ENCODE results near the gene BIRC3.

Gene BIRC3

GRCh38 chr11:102377891-102378290, 60.6 kb downstream of the BIRC3 start:
- Histone ChIP-seq H3K4me3 (ENCODE audit: low read depth, low read length) (no peak overlapping the region), H3K36me3 (ENCODE audit: control insufficient read depth, insufficient read depth, low read length) (peaks cover 32% of the 10 kb centered on the region), H3K4me1 (ENCODE audit: control insufficient read depth, insufficient read depth, low read length) (peaks cover 10% of the 10 kb centered on the region), H3K27ac (ENCODE audit: low read depth, low read length) (no peak overlapping the region), H3K27me3 (ENCODE audit: control insufficient read depth, insufficient read depth, low read length) (no peaks in the 10 kb centered on the region), H3K9ac (ENCODE audit: low read depth, low read length) (no peak overlapping the region), H3K9me3 (ENCODE audit: control insufficient read depth, insufficient read depth, low read length) (no peaks in the 10 kb centered on the region)

DNA sequence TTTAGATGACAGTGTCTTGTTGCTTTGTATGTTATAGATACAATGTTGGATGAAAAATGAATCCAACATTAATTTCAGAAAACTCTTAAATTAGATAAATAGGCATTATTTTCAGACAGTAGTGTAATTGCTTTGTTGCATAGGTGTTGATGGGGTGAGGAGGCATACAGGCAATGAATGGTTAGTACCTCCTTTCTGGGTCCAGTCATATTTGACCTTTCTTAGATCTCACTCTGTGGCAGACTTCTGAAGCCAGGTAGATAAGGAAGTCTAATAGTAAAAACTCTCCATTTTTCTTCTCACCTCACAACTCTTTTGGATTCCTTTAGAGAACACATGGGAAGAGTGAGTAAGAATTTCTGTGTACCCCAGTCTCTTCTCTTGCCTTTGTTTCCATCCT, 61.5 kb downstream of the BIRC3 start:
- H3K36me3 ChIP-seq (ENCODE audit: control insufficient read depth, insufficient read depth, low read length) = peaks cover 32% of the 10 kb centered on the region
- H3K4me3 ChIP-seq (ENCODE audit: low read depth, low read length) = no peak overlapping the region
- no peak overlapping the region for H3K27ac ChIP-seq (ENCODE audit: low read depth, low read length)
- H3K27me3 ChIP-seq (ENCODE audit: control insufficient read depth, insufficient read depth, low read length) = no peaks in the 10 kb centered on the region
- peaks cover 17% of the 10 kb centered on the region for H3K4me1 ChIP-seq (ENCODE audit: control insufficient read depth, insufficient read depth, low read length)
- H3K9ac ChIP-seq (ENCODE audit: low read depth, low read length) = no peak overlapping the region
- H3K9me3 ChIP-seq (ENCODE audit: control insufficient read depth, insufficient read depth, low read length) = no peaks in the 10 kb centered on the region

DNA sequence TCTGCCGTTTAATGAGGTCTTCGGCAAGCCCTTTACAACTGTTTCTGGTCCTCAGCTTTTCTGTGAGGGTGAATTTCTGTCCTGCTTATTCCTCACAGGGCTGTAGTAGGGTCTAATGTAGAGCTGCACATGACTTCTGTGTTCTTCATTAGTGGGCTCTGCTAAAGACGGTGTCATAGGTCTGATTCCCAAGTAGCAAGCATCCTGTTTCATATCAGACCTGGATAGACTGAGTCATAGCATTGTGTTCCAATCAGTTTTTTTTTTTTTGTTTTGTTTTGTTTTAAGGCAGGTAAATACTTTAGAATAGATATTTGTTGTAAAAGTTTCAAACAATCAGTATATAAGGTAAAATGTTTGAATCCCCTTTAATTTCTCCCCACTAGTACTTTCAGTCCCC, 65.1 kb downstream of the BIRC3 start:
- Histone ChIP-seq H3K36me3 (ENCODE audit: control insufficient read depth, insufficient read depth, low read length) (peaks cover 24% of the 10 kb centered on the region), H3K27ac (ENCODE audit: low read depth, low read length) (no peak overlapping the region), H3K4me1 (ENCODE audit: control insufficient read depth, insufficient read depth, low read length) (0 out of 2 replicates have a peak, but pooled peaks cover 6% of the 10 kb centered on the region), H3K4me3 (ENCODE audit: low read depth, low read length) (no peak overlapping the region), H3K9ac (ENCODE audit: low read depth, low read length) (no peak overlapping the region), H3K9me3 (ENCODE audit: control insufficient read depth, insufficient read depth, low read length) (no peaks in the 10 kb centered on the region), H3K27me3 (ENCODE audit: control insufficient read depth, insufficient read depth, low read length) (no peaks in the 10 kb centered on the region)

DNA sequence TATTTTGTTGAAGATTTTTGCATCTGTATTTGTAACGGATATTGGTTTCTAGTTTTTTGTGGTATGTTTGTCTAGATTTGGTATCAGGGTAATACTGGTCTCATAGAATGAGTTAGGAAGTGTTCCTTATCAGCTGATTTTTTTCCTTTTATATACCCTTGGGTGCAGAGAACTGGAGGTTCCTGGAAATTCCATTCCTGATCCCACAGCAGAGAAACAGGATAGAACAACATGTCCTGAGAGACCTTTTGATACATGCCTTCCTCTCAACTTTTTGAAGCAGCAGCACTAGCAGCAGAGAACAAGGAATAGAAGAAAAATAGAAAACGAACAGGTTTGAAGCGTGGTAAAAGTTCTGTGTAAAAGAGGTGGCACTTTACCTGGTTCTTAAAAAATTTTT, 66.6 kb downstream of the BIRC3 start:
- no peaks in the 10 kb centered on the region for H3K27me3 ChIP-seq (ENCODE audit: control insufficient read depth, insufficient read depth, low read length)
- H3K36me3 ChIP-seq (ENCODE audit: control insufficient read depth, insufficient read depth, low read length) = peaks cover 13% of the 10 kb centered on the region
- H3K4me1 ChIP-seq (ENCODE audit: control insufficient read depth, insufficient read depth, low read length) = 0 out of 2 replicates have a peak, but pooled peaks cover 6% of the 10 kb centered on the region
- peak overlapping the region; percentile 59 for H3K27ac ChIP-seq (ENCODE audit: low read depth, low read length)
- no peaks in the 10 kb centered on the region for H3K9me3 ChIP-seq (ENCODE audit: control insufficient read depth, insufficient read depth, low read length)
- no peak overlapping the region for H3K9ac ChIP-seq (ENCODE audit: low read depth, low read length)
- H3K4me3 ChIP-seq (ENCODE audit: low read depth, low read length) = no peak overlapping the region

- no peak overlapping the region for H3K9ac ChIP-seq (ENCODE audit: low read depth, low read length)
- H3K36me3 ChIP-seq (ENCODE audit: control insufficient read depth, insufficient read depth, low read length) = peaks cover 9% of the 10 kb centered on the region
- peak overlapping the region; percentile 59 for H3K27ac ChIP-seq (ENCODE audit: low read depth, low read length)
- H3K27me3 ChIP-seq (ENCODE audit: control insufficient read depth, insufficient read depth, low read length) = no peaks in the 10 kb centered on the region
- H3K4me3 ChIP-seq (ENCODE audit: low read depth, low read length) = no peak overlapping the region
- no peaks in the 10 kb centered on the region for H3K9me3 ChIP-seq (ENCODE audit: control insufficient read depth, insufficient read depth, low read length)
- 0 out of 2 replicates have a peak, but pooled peaks cover 6% of the 10 kb centered on the region for H3K4me1 ChIP-seq (ENCODE audit: control insufficient read depth, insufficient read depth, low read length)
Observed at GRCh38 chr11:102384419-102385079, 67.3 kb downstream of the BIRC3 start.

- Histone ChIP-seq H3K4me1 (ENCODE audit: control insufficient read depth, insufficient read depth, low read length) (0 out of 2 replicates have a peak, but pooled peaks cover 6% of the 10 kb centered on the region), H3K9ac (ENCODE audit: low read depth, low read length) (no peak overlapping the region), H3K27ac (ENCODE audit: low read depth, low read length) (peak overlapping the region; percentile 77), H3K36me3 (ENCODE audit: control insufficient read depth, insufficient read depth, low read length) (peaks cover under 1% of the 10 kb centered on the region; the same call in 1 of the 2 replicates), H3K9me3 (ENCODE audit: control insufficient read depth, insufficient read depth, low read length) (no peaks in the 10 kb centered on the region), H3K4me3 (ENCODE audit: low read depth, low read length) (no peak overlapping the region), H3K27me3 (ENCODE audit: control insufficient read depth, insufficient read depth, low read length) (no peaks in the 10 kb centered on the region)
Observed at GRCh38 chr11:102385085-102386007, 68.1 kb downstream of the BIRC3 start.

DNA sequence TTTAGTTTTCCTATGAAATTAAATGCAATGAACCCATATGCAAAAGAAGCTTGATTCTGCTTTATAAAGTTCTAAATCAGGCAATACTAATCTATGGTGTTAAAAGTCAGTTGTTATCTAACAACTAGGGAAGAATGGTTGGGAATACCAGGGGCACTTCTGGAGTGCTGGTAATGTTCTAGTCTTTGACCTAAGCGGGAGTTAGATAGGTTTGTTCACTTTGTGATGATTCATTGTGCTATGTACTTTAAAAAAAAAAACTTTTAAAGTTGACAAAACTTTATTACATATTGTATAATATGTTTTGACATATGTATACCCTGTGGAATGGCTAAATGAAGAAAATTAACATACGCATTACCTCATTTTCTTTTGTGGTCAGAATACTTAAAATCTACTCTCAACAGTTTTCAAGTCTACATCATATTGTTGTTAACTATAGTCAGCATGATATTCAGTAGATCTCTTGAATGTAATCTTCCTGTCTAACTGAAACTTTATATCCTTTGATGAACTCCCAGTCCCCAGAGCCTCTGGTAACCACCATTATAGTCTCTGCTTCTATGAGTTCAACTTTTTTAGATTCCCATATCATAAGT, 69.0 kb downstream of the BIRC3 start:
- H3K27ac ChIP-seq (ENCODE audit: low read depth, low read length) = peak overlapping the region; percentile 77
- H3K36me3 ChIP-seq (ENCODE audit: control insufficient read depth, insufficient read depth, low read length) = no peaks in the 10 kb centered on the region
- H3K9ac ChIP-seq (ENCODE audit: low read depth, low read length) = no peak overlapping the region

DNA sequence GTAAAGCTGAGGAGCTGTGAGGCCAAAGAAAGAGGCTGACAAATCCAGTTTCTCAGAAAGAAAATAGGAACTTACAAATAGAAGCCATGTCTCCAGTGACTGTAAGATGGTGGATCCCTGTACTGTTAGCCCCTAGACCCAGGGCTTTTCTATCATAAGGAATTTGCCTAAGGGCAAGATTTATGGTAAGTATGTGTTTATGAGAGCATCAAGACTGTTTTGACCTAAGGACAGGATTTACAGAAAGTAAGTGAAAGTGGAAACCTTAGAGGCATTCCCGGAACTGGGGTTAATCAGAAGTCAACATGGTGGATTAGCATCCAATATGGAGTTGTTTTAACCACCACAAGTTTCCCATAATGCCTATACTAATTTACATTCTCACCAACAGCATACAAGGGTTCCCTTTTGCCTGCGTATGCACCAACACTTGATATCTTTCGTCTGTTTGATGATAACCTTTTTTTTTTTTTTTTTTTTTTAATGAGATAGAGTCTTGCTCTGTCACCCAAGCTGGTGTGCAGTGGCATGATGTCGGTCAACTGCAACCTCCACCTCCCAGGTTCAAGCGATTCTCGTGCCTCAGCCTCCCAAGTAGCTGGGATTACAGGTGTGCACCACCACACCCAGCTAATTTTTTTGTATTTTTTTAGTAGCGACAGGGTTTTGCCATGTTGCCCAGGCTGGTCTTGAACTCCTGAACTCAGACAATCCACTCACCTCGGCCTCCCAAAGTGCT, 69.9 kb downstream of the BIRC3 start:
- 0 out of 2 replicates have a peak, but pooled peaks cover 6% of the 10 kb centered on the region for H3K4me1 ChIP-seq (ENCODE audit: control insufficient read depth, insufficient read depth, low read length)
- H3K4me3 ChIP-seq (ENCODE audit: low read depth, low read length) = no peak overlapping the region
- no peak overlapping the region for H3K27ac ChIP-seq (ENCODE audit: low read depth, low read length)
- H3K36me3 ChIP-seq (ENCODE audit: control insufficient read depth, insufficient read depth, low read length) = no peaks in the 10 kb centered on the region
- H3K27me3 ChIP-seq (ENCODE audit: control insufficient read depth, insufficient read depth, low read length) = no peaks in the 10 kb centered on the region
- no peak overlapping the region for H3K9ac ChIP-seq (ENCODE audit: low read depth, low read length)
- no peaks in the 10 kb centered on the region for H3K9me3 ChIP-seq (ENCODE audit: control insufficient read depth, insufficient read depth, low read length)

More for the DNA sequence above, 69.0 kb downstream of the BIRC3 start:
- H3K4me3 ChIP-seq (ENCODE audit: low read depth, low read length) = no peak overlapping the region
- H3K27me3 ChIP-seq (ENCODE audit: control insufficient read depth, insufficient read depth, low read length) = no peaks in the 10 kb centered on the region
- H3K9me3 ChIP-seq (ENCODE audit: control insufficient read depth, insufficient read depth, low read length) = no peaks in the 10 kb centered on the region
- H3K4me1 ChIP-seq (ENCODE audit: control insufficient read depth, insufficient read depth, low read length) = 0 out of 2 replicates have a peak, but pooled peaks cover 6% of the 10 kb centered on the region

Measured in HUES48 (cell line).